Loucy (cell line): ENCODE measurements around the gene TBL1X.

Experiments used
- H2AFZ ChIP-seq: fragments of 200-600 bp; sonication (generic); 2 replicates; pipeline ENCODE4 v1.6.0; 2016; ENCODE audit warnings: antibody characterized with exemption, mild to moderate bottlenecking, low read length, moderate library complexity
- H3F3A ChIP-seq: fragments of 200-600 bp; 2 replicates; pipeline ENCODE4 v1.6.0; 2016; ENCODE audit warnings: antibody characterized with exemption, low read depth, mild to moderate bottlenecking
- H3K27me3 ChIP-seq: fragments of 200-600 bp; sonication (generic); 2 replicates; pipeline ENCODE4 v1.6.1; 2014; ENCODE audit warnings: low read length, mild to moderate bottlenecking; ENCODE audit not compliant: insufficient read depth, poor library complexity, severe bottlenecking
- H3K36me3 ChIP-seq: fragments of 200-600 bp; sonication (generic); 2 replicates; pipeline ENCODE4 v1.6.1; 2016; ENCODE audit warnings: low read length; ENCODE audit not compliant: insufficient read depth
- H3K4me1 ChIP-seq: fragments of 200-600 bp; sonication (generic); 2 replicates; pipeline ENCODE4 v1.5.1; 2014; ENCODE audit warnings: low read length, mild to moderate bottlenecking; ENCODE audit not compliant: insufficient read depth, poor library complexity, severe bottlenecking
- H3K4me2 ChIP-seq: fragments of 200-600 bp; sonication (generic); 2 replicates; pipeline ENCODE4 v1.6.0; 2014; ENCODE audit warnings: antibody characterized with exemption, low read length, low read depth, mild to moderate bottlenecking; ENCODE audit not compliant: poor library complexity, severe bottlenecking
- H3K4me3 ChIP-seq: fragments of 200-600 bp; sonication (generic); 2 replicates; pipeline ENCODE4 v1.5.1; 2014; ENCODE audit warnings: low read length, mild to moderate bottlenecking, mixed read lengths; ENCODE audit not compliant: poor library complexity, severe bottlenecking
- H3K79me2 ChIP-seq: fragments of 200-600 bp; sonication (generic); 2 replicates; pipeline ENCODE4 v1.6.1; 2014; ENCODE audit warnings: low read length; ENCODE audit not compliant: insufficient read depth
- H3K9ac ChIP-seq: fragments of 200-600 bp; sonication (generic); 2 replicates; pipeline ENCODE4 v1.6.0; 2014; ENCODE audit warnings: mild to moderate bottlenecking, low read depth, low read length, moderate library complexity; ENCODE audit not compliant: poor library complexity, severe bottlenecking
- H3K9me2 ChIP-seq: fragments of 200-600 bp; sonication (generic); replicated peaks from 2 replicates; pipeline ENCODE4 v1.6.1; 2016; ENCODE audit warnings: low read depth, low read length, mixed read lengths
- H3K9me3 ChIP-seq: fragments of 200-600 bp; sonication (generic); 2 replicates; pipeline ENCODE4 v1.6.1; 2014; ENCODE audit warnings: mild to moderate bottlenecking, antibody characterized with exemption, low read length, low read depth; ENCODE audit not compliant: insufficient read depth
- H4K20me1 ChIP-seq: fragments of 200-600 bp; sonication (generic); 2 replicates; pipeline ENCODE4 v1.6.0; 2014; ENCODE audit warnings: antibody characterized with exemption, low read length, mild to moderate bottlenecking; ENCODE audit not compliant: insufficient read depth, poor library complexity, severe bottlenecking
- EZH2phosphoT487 ChIP-seq: fragments of 200-600 bp; IDR thresholded peaks from 2 replicates; pipeline ENCODE4 v1.6.1; 2018; ENCODE audit warnings: antibody characterized with exemption, mild to moderate bottlenecking, moderate library complexity, borderline replicate concordance
- TF ChIP-seq, protein P1 (sequence below): fragments of 200-600 bp; sonication (generic); conservative IDR thresholded peaks from 2 replicates; pipeline ENCODE4 v1.5.1; 2014; ENCODE audit warnings: mild to moderate bottlenecking, antibody characterized with exemption, low read length

Gene TBL1X

DNA sequence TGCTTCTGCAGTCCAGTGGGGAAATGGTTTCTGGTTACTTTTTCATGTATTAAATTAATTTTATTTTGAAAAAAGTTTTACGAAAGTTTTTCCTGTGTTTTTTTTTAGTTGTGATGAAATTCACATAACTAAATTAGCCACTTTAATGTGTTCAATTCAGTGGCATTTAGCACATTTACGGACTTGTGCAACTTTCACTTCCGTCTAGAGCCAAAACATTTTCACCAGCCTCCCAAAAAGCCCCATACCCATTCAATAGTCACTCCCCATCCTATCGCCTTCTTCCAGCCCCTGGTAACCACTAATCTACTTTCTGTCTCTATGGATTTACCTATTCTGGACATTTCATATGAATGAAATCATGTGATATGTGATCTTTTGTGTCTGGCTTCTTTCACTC is 22.8 kb upstream of the TBL1X start:
- no peak overlapping the region for H3K4me2 ChIP-seq
- no peaks in the 10 kb centered on the region for H3K36me3 ChIP-seq
- H3K4me3 ChIP-seq: no peak overlapping the region
- H3K79me2 ChIP-seq: no peaks in the 10 kb centered on the region
- H4K20me1 ChIP-seq: no peaks in the 10 kb centered on the region
- no peaks in the 10 kb centered on the region for H3K9me2 ChIP-seq
- no peaks in the 10 kb centered on the region for H3K4me1 ChIP-seq
- no peak overlapping the region for H2AFZ ChIP-seq
- H3K9me3 ChIP-seq: no peaks in the 10 kb centered on the region
- H3F3A ChIP-seq: no peaks in the 10 kb centered on the region
- no peaks in the 10 kb centered on the region for H3K27me3 ChIP-seq
- no peak for TF ChIP-seq EZH2phosphoT487
- TF ChIP-seq, protein P1, sequence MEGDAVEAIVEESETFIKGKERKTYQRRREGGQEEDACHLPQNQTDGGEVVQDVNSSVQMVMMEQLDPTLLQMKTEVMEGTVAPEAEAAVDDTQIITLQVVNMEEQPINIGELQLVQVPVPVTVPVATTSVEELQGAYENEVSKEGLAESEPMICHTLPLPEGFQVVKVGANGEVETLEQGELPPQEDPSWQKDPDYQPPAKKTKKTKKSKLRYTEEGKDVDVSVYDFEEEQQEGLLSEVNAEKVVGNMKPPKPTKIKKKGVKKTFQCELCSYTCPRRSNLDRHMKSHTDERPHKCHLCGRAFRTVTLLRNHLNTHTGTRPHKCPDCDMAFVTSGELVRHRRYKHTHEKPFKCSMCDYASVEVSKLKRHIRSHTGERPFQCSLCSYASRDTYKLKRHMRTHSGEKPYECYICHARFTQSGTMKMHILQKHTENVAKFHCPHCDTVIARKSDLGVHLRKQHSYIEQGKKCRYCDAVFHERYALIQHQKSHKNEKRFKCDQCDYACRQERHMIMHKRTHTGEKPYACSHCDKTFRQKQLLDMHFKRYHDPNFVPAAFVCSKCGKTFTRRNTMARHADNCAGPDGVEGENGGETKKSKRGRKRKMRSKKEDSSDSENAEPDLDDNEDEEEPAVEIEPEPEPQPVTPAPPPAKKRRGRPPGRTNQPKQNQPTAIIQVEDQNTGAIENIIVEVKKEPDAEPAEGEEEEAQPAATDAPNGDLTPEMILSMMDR: no peak
- no peak overlapping the region for H3K9ac ChIP-seq

DNA sequence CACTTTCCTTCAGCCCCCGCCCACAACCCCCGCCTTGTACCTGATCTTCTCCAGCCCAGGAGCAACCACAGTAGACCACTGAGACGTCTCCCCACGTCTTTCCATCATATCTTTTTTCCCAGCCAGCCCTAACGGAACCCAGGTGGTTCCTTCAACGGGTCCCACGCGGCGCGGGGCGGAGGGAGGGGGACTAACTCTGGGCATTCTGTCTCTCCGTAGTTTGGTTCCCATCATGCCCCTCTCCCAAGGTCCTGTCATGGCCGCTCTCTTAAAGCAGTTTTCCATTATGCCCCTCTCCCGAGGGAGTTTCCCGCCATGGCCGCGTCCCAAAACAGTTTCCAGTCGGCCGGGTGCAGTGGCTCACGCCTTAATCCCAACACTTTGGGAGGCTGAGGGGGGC is 21.5 kb upstream of the TBL1X start:
- Histone ChIP-seq H3K36me3 (no peaks in the 10 kb centered on the region), H3K9ac (no peak overlapping the region), H3K9me2 (no peaks in the 10 kb centered on the region), H3K4me1 (no peaks in the 10 kb centered on the region), H3K79me2 (no peaks in the 10 kb centered on the region), H3K27me3 (no peaks in the 10 kb centered on the region), H3F3A (no peaks in the 10 kb centered on the region), H2AFZ (no peak overlapping the region), H3K4me2 (no peak overlapping the region), H4K20me1 (no peaks in the 10 kb centered on the region), H3K4me3 (no peak overlapping the region), H3K9me3 (no peaks in the 10 kb centered on the region)
- TF ChIP-seq, protein P1: no peak
- TF ChIP-seq EZH2phosphoT487: no peak

DNA sequence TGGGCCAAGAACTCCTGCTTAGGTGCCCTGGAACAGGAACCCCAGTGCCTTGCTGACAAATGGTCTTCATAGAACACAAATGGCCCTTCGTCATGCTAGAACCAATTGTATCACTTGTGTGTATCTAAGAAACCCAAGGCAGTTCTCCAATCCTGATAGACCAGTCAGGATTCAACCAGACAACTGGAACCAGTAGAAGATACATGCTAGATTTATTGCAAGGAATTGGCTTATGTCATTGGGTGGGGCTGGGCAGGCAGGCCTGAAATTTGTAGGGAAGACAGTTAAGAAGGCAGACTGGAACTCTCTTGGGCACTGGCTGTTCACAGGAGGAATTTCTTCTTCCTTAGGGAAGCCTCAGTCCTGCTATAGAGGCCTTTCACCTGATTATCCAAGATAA is 17.0 kb upstream of the TBL1X start:
- TF ChIP-seq, protein P1: no peak
- TF ChIP-seq EZH2phosphoT487: no peak
- no peaks in the 10 kb centered on the region for H3K27me3 ChIP-seq
- H3K4me3 ChIP-seq: no peak overlapping the region
- H3K36me3 ChIP-seq: no peaks in the 10 kb centered on the region
- no peaks in the 10 kb centered on the region for H3K9me3 ChIP-seq
- no peaks in the 10 kb centered on the region for H4K20me1 ChIP-seq
- no peak overlapping the region for H3K9ac ChIP-seq
- no peaks in the 10 kb centered on the region for H3F3A ChIP-seq
- H3K4me2 ChIP-seq: no peak overlapping the region
- H3K79me2 ChIP-seq: no peaks in the 10 kb centered on the region
- H3K4me1 ChIP-seq: no peaks in the 10 kb centered on the region
- no peak overlapping the region for H2AFZ ChIP-seq
- H3K9me2 ChIP-seq: no peaks in the 10 kb centered on the region
